ENCODE measurements around the gene ESYT2.

DNA sequence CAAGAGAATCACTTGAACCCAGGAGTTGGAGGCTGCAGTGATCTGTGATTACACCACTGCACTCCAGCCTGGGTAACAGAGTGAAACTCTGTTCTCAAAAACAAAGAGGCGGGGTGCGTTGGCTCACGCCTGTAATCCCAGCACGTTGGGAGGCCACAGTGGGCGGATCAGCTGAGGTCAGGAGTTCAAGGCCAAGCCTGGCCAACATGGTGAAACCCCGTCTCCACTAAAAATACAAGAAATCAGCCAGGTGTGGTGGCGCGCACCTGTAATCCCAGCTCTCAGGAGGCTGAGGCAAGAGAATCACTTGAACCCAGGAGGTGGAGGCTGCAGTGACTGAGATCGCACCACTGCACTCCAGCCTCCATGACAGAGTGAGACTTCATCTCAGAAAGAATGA is 82.4 kb downstream of the ESYT2 start:
- no peak for TF ChIP-seq GABPA (IDR thresholded peaks at IDR 0.05 in 1 of 2, conservative IDR thresholded peaks at IDR 0.05 in 1 of 2)
- no peak for TF ChIP-seq SP1 (IDR thresholded peaks at IDR 0.05)
- no peak for TF ChIP-seq RXRA (IDR thresholded peaks at IDR 0.05)
- TF ChIP-seq CTCF (IDR thresholded peaks at IDR 0.05; ENCODE audit: low read depth, low read length, missing input control): no peak
- no peak for TF ChIP-seq MAX (IDR thresholded peaks at IDR 0.05)
- TF ChIP-seq YY1 (IDR thresholded peaks at IDR 0.05): no peak
- TF ChIP-seq JUND (IDR thresholded peaks at IDR 0.05): no peak
- TF ChIP-seq FOXA2 (IDR thresholded peaks at IDR 0.05): no peak
- TF ChIP-seq, protein P1, sequence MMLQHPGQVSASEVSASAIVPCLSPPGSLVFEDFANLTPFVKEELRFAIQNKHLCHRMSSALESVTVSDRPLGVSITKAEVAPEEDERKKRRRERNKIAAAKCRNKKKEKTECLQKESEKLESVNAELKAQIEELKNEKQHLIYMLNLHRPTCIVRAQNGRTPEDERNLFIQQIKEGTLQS (IDR thresholded peaks at IDR 0.05): no peak
